Adrenal gland (tissue), 19 donors: Measurements from ENCODE around the gene SMTNL1. TPM values are rescaled to one million over a fixed set of nuclear protein-coding genes. Genes with fewer than 3 reads are reported as not detected.

Experiments used
- DNase-seq, 7 donors: peaks; one replicate each; pipeline ENCODE4 v3.0.0-alpha.2; 2019 to 2020
- H3K27ac ChIP-seq, 5 donors: fragments of 200-600 bp; sonication (generic) in 4 of 5; 1 replicate in 3 of 5; 2 replicates in 2 of 5; pipeline versions ENCODE4 v1.5.1 to v1.8.0; 2016 to 2020; ENCODE audit warnings: mild to moderate bottlenecking in 1 of 5
- H3K27me3 ChIP-seq: fragments of 200-600 bp; 2 replicates; pipeline ENCODE4 v1.8.0; 2021
- H3K36me3 ChIP-seq, 2 donors: fragments of 200-600 bp; replicated peaks in 1 of 2; 1 replicate in 1 of 2; 2 replicates in 1 of 2; pipeline versions ENCODE4 v1.5.1 to v1.8.0; 2018 to 2022
- H3K4me1 ChIP-seq, 2 donors: fragments of 200-600 bp; replicated peaks in 1 of 2; 1 replicate in 1 of 2; 2 replicates in 1 of 2; pipeline versions ENCODE4 v1.5.1 to v1.8.0; 2018 to 2021
- H3K4me3 ChIP-seq, 4 donors: fragments of 200-600 bp; sonication (generic) in 3 of 4; one replicate each; pipeline ENCODE4 v1.5.1; 2016 to 2018
- H3K9me3 ChIP-seq, 3 donors: fragments of 200-600 bp; sonication (generic) in 1 of 3; replicated peaks in 1 of 3; 1 replicate in 2 of 3; 2 replicates in 1 of 3; pipeline versions ENCODE4 v1.5.1 to v1.8.0; 2016 to 2021
- CTCF ChIP-seq, 6 experiments: fragments of 450-650 bp in 4 of 6; fragments of 200-600 bp in 2 of 6; sonication (generic) in 1 of 6; IDR thresholded peaks; 1 replicate in 5 of 6; 2 replicates in 1 of 6; pipeline versions ENCODE4 v1.5.1 to v1.8.0; 2016 to 2021; ENCODE audit warnings: antibody characterized with exemption in 6 of 6, mild to moderate bottlenecking in 2 of 6, moderate library complexity in 1 of 6
- POLR2A ChIP-seq, 2 donors: fragments of 450-650 bp; IDR thresholded peaks; one replicate each; pipeline ENCODE4 v1.6.1; 2017; ENCODE audit warnings: antibody characterized with exemption in 2 of 2, mild to moderate bottlenecking in 2 of 2, moderate library complexity in 1 of 2
- WGBS, 4 donors: extraction: QIAGEN DNeasy Blood & Tissue Kit in 2 of 4; methylation state at CpG; one replicate each; pipeline versions ENCODE4 v1.1.5 to v1.1.7; 2013 to 2017; 5-methylcytosine and 5-hydroxymethylcytosine counted together
- intact Hi-C, 2 donors: fragments of 100-400 bp; cut with DNase I; formaldehyde crosslinking; loops; one replicate each; pipeline versions ENCODE4 v1.14.1 to v1.15.0; 2022 to 2023
- long read RNA-seq, 10 donors: library from polyadenylated mRNA in 3 of 10; unstranded in 2 of 10; stranded (forward) in 1 of 10; transcript quantifications; one replicate each; pipeline ENCODE4 v2.0.0 and lab custom pipeline, GENCODE V29; 2021 to 2026
- polyA plus RNA-seq, 3 donors: library from polyadenylated mRNA; stranded (reverse); fragments of 200-250 nt in 2 of 3; fragments of 350-450 nt in 1 of 3; fragmentation: Illumina TruSeq in 1 of 3; extraction: RNeasy Lipid Tissue Mini Kit (QIAGEN cat#74804) in 1 of 3; gene quantifications; one replicate each; pipeline ENCODE4 v1.2.3, GENCODE V29; 2013 to 2014
- total RNA-seq, 9 donors: library from RNA; depleted of rRNA in 4 of 9; stranded (reverse); fragments of >200 nt in 4 of 9; fragments of 120-200 nt in 1 of 9; fragmentation: NEBNext Ultra II Directional in 1 of 9; extraction: Animal tissue kit (Norgen Biotek cat#: 25700) in 1 of 9; gene quantifications; one replicate each; pipeline versions ENCODE4 v1.1.0 to v1.2.4, GENCODE V29; 2013 to 2023
- donor health status: healthy with polysubstance abuse.
- donor health status: Bipolar disorder and iron deficiency.
- donor health status: DM: yes; HTN: yes; CAD: no.
- donor health status: DM: no; HTN: no; CAD: no.
- donor health status: DM: no; HTN: no; CAD: no.
- donor health status: DM: yes; HTN: yes; CAD: no.

Gene SMTNL1, protein sequence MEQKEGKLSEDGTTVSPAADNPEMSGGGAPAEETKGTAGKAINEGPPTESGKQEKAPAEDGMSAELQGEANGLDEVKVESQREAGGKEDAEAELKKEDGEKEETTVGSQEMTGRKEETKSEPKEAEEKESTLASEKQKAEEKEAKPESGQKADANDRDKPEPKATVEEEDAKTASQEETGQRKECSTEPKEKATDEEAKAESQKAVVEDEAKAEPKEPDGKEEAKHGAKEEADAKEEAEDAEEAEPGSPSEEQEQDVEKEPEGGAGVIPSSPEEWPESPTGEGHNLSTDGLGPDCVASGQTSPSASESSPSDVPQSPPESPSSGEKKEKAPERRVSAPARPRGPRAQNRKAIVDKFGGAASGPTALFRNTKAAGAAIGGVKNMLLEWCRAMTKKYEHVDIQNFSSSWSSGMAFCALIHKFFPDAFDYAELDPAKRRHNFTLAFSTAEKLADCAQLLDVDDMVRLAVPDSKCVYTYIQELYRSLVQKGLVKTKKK
- total RNA-seq = under 1 TPM in 1 of 9 donors, not detected in 8; 0.30 TPM
- not detected for polyA plus RNA-seq
- long read RNA-seq, donor 1 = 0 reads
- long read RNA-seq, donor 2 = 0 reads
- long read RNA-seq, donor 3 = 0 reads
- long read RNA-seq, donor 4 = 0 reads
- long read RNA-seq, donor 5 = 0 reads
- long read RNA-seq, donor 6 = 0 reads
- long read RNA-seq, donor 7 = 0 reads
- long read RNA-seq, donor 8 = 0 reads
- long read RNA-seq, donor 9 = 0 reads
- long read RNA-seq, donor 10 = 0 reads

- H3K27me3 ChIP-seq = no peaks in the 10 kb centered on the region
- intact Hi-C loops = no loop called here
- H3K9me3 ChIP-seq = no peaks in the 10 kb centered on the region
- no peaks in the 10 kb centered on the region for H3K36me3 ChIP-seq
- no peak within 1 kb of the TSS for H3K4me3 ChIP-seq
- TF ChIP-seq POLR2A (IDR thresholded peaks at IDR 0.05) (no peak), CTCF (IDR thresholded peaks at IDR 0.05) (no peak)
- no peak within 1 kb of the TSS for H3K27ac ChIP-seq
- no peak for DNase-seq
- H3K4me1 ChIP-seq = no peaks in the 10 kb centered on the region
- WGBS, 4 donors = 59 to 69% (median 63%) methylated on average over 9 to 14 of the region's 14 CpGs
Observed at GRCh38 chr11:57536947-57537619, at the start of gene SMTNL1. Gene SMTNL1, plus strand, starts transcription at chr11:57537595. Its CDS starts 5,048 bp downstream, at chr11:57542643.

GRCh38 chr11:57487920-57488659 is 49.3 kb upstream of the SMTNL1 start:
- TF ChIP-seq POLR2A (IDR thresholded peaks at IDR 0.05) = no peak
- no peak for TF ChIP-seq CTCF (IDR thresholded peaks at IDR 0.05)
- H3K36me3 ChIP-seq = peaks cover 0 to 5% of the 10 kb centered on the region in 2 donors
- no peak for DNase-seq
- H3K9me3 ChIP-seq = no peaks in the 10 kb centered on the region
- H3K4me3 ChIP-seq = no peak overlapping the region
- H3K27me3 ChIP-seq = no peaks in the 10 kb centered on the region
- H3K4me1 ChIP-seq = peaks cover 2 to 3% of the 10 kb centered on the region in 2 donors
- intact Hi-C loops = loop anchor here in 1 of 2 donors (10.0 kb wide), 1 partner anchor 143 kb away; no protein-coding TSS in a partner anchor
- H3K27ac ChIP-seq = no peak overlapping the region
- WGBS, 4 donors = 84 to 89% (median 86%) methylated on average over 6 of the region's 6 CpGs

DNA sequence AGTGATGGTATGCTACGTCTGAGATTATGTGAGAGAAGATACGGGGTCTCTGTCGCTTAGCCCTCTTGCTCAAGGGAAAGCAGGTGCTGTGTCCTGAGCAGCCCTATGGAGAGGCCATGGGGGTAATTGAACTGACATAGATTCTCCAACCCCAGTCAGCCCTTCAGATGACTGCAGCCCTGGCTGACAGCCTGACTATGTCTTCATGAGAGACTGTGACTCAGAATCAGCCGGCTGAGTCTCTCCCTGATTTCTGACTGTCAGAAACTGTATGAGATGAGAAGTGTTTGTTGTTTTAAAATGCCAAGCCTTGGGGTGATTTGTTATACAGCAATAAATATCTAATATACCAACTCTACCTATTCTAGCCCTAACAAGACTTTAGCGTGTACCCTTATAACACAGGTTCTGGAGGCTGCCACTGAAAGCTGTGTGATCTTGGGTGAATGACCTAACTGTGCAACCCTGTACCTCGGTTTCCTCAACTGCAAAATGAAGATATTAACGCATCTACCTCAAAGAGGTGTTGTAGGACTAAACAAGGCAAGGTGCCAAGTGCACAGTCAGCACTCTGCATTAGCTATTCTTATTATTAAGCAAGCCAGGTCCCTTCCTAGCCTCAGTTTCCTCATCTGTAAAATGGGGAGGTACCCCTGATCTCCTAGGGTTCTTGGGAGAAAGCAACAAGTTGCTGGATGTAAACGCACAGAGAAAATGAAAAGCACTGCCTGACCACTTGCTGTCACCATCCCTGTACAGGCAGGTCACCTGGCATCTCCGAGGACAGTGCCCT is 46.7 kb upstream of the SMTNL1 start:
- no peaks in the 10 kb centered on the region for H3K4me1 ChIP-seq
- H3K27me3 ChIP-seq = no peaks in the 10 kb centered on the region
- 89 to 92% (median 91%) methylated on average over 8 to 9 of the region's 9 CpGs for whole genome bisulfite sequencing, 4 donors
- H3K4me3 ChIP-seq = no peak overlapping the region
- DNase-seq = peak in 1 of 7 donors; percentile 37
- no peaks in the 10 kb centered on the region for H3K9me3 ChIP-seq
- peaks cover 0 to 5% of the 10 kb centered on the region in 2 donors for H3K36me3 ChIP-seq
- TF ChIP-seq POLR2A (IDR thresholded peaks at IDR 0.05) (no peak), CTCF (IDR thresholded peaks at IDR 0.05) (no peak)
- H3K27ac ChIP-seq = no peak overlapping the region
- intact Hi-C loops = loop anchor here in 1 of 2 donors (5.0 kb wide), 1 partner anchor 37 kb away; no protein-coding TSS in a partner anchor
